ENCODE data around the gene TOPORS. TPM values are rescaled to one million over a fixed set of nuclear protein-coding genes. Genes with fewer than 3 reads are reported as not detected.

Gene TOPORS
- total RNA-seq, 6 donors from 2014 or later, result 11.2 to 25.7 (median 14.2) TPM

- H3K36me3 ChIP-seq, result peaks cover 0 to 24% (median 14%) of the 10 kb centered on the region in 4 donors
- TF ChIP-seq POLR2AphosphoS5 (IDR thresholded peaks at IDR 0.05) (no peak), POLR2A (IDR thresholded peaks at IDR 0.05) (no peak), EP300 (IDR thresholded peaks at IDR 0.05) (no peak)
- TF ChIP-seq, protein P1, sequence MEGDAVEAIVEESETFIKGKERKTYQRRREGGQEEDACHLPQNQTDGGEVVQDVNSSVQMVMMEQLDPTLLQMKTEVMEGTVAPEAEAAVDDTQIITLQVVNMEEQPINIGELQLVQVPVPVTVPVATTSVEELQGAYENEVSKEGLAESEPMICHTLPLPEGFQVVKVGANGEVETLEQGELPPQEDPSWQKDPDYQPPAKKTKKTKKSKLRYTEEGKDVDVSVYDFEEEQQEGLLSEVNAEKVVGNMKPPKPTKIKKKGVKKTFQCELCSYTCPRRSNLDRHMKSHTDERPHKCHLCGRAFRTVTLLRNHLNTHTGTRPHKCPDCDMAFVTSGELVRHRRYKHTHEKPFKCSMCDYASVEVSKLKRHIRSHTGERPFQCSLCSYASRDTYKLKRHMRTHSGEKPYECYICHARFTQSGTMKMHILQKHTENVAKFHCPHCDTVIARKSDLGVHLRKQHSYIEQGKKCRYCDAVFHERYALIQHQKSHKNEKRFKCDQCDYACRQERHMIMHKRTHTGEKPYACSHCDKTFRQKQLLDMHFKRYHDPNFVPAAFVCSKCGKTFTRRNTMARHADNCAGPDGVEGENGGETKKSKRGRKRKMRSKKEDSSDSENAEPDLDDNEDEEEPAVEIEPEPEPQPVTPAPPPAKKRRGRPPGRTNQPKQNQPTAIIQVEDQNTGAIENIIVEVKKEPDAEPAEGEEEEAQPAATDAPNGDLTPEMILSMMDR (IDR thresholded peaks at IDR 0.05), result no peak
- no peak overlapping the region for H3K4me3 ChIP-seq
- DNase-seq (no peak), ATAC-seq (ENCODE audit: low FRiP score in 2 of 2) (no peak)
- no peak overlapping the region for H3K27ac ChIP-seq
- no peaks in the 10 kb centered on the region for H3K9me3 ChIP-seq
- peaks cover 10 to 22% (median 15%) of the 10 kb centered on the region in 4 donors for H3K4me1 ChIP-seq
- 94 to 97% methylated on average over 1 of the region's 1 CpG for WGBS, 2 donors
- no peaks in the 10 kb centered on the region for H3K27me3 ChIP-seq
Observed at GRCh38 chr9:32545884-32546283, 6.5 kb downstream of the TOPORS start.

DNA sequence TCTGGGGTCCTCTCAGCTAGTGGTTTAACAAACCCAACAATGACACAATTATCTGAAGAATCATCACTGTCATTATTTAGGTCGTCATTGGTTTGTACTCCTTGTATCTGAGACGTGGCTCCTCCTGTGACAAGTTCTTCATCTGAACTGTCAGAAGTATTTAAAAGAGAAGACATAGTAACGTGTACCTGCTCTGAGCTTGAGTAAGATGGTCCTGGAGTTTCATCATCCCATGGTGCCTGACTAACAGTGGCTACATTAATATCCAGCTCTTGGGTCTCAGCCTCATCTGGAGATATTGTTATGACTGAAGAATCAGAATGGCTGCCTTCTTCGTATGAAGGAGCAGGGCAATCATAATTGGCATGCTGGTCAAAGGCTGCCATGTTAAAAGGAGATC lies 9.3 kb downstream of the TOPORS start:
- Histone ChIP-seq H3K4me1 (peaks cover 0 to 3% (median 0%) of the 10 kb centered on the region in 4 donors), H3K27ac (no peak overlapping the region), H3K27me3 (no peaks in the 10 kb centered on the region), H3K36me3 (peaks cover 0 to 31% (median 14%) of the 10 kb centered on the region in 4 donors), H3K9me3 (no peaks in the 10 kb centered on the region), H3K4me3 (no peak overlapping the region)
- DNase-seq, result no peak
- ATAC-seq (ENCODE audit: low FRiP score in 2 of 2), result no peak
- 89 to 97% methylated on average over 4 of the region's 4 CpGs for WGBS, 2 donors
- TF ChIP-seq, protein P1 (IDR thresholded peaks at IDR 0.05), result no peak

DNA sequence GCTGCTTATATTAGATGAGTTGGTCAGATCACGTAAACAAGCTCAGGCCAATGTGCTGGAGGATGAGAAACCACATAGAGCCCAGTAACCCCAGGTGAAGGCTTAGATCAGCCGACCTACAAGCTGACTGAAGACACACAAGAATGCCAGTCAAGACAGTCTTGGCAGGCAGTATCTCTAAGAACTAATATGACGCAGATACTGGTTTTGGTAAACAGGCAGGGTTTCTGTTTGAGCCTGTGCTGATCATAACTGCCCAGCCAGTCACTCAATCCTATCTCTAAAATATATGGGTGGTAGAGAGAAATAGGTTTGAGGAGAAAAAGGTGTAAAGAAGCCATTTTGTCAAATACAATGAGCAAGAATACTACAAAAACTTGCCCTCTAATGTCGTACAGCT lies 18.6 kb downstream of the TOPORS start:
- no peaks in the 10 kb centered on the region for H3K27me3 ChIP-seq
- no peak for ATAC-seq (ENCODE audit: low FRiP score in 2 of 2)
- H3K4me3 ChIP-seq, result no peak overlapping the region

DNA sequence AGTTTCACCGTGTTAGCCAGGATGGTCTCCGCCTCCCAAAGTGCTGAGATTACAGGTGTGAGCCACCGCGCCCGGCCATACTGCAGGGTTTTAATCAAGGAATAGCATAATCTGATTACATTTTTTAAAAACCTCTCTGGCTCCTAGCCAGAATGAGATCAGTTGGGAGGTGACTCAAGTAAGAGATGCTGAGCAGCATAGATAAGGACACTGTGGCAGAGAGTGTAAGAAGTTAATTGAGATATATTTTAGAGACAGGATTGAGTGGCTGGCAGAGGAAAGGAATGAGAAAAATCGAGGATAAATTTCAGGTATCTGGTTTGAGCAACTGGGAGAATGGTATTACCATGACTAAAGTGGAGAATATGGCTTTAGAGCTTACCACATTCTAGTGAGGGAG lies 19.1 kb downstream of the TOPORS start:
- Histone ChIP-seq H3K4me3 (no peak overlapping the region), H3K9me3 (no peaks in the 10 kb centered on the region), H3K27me3 (no peaks in the 10 kb centered on the region), H3K4me1 (no peaks in the 10 kb centered on the region), H3K27ac (no peak overlapping the region), H3K36me3 (no peaks in the 10 kb centered on the region)
- ATAC-seq (ENCODE audit: low FRiP score in 2 of 2), result no peak
- DNase-seq, result no peak
- 96 to 97% methylated on average over 6 of the region's 6 CpGs for WGBS, 2 donors
- TF ChIP-seq POLR2AphosphoS5 (IDR thresholded peaks at IDR 0.05), result no peak
- TF ChIP-seq EP300 (IDR thresholded peaks at IDR 0.05), result no peak
- no peak for TF ChIP-seq POLR2A (IDR thresholded peaks at IDR 0.05)
- TF ChIP-seq, protein P1 (IDR thresholded peaks at IDR 0.05), result no peak

More for the DNA sequence above, 18.6 kb downstream of the TOPORS start:
- no peaks in the 10 kb centered on the region for H3K4me1 ChIP-seq
- no peak for DNase-seq
- WGBS, 2 donors, result 92 to 97% methylated on average over 4 of the region's 4 CpGs
- no peaks in the 10 kb centered on the region for H3K9me3 ChIP-seq
- H3K27ac ChIP-seq, result no peak overlapping the region
- H3K36me3 ChIP-seq, result no peaks in the 10 kb centered on the region
- TF ChIP-seq POLR2AphosphoS5 (IDR thresholded peaks at IDR 0.05) (no peak), EP300 (IDR thresholded peaks at IDR 0.05) (no peak), POLR2A (IDR thresholded peaks at IDR 0.05) (no peak)
- TF ChIP-seq, protein P1 (IDR thresholded peaks at IDR 0.05), result no peak

DNA sequence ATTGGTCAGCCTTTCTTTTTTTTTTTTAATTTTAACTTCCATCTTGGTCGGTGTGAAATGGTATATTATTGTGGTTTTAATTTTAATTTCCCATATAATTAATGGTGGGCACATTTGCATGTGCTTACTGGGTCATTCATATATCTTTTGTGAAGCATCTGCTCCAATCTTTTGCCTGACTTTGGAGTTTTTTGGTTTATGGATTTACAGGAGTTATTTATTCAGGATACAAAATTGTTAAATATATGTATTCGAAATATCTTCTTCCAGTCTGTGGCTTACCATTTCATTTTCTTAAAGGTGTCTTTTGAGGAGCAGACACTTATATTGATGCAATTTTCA lies 25.7 kb downstream of the TOPORS start:
- DNase-seq (no peak), ATAC-seq (ENCODE audit: low FRiP score in 2 of 2) (no peak)
- peak overlapping the region; percentile 86 to 90 (median 89) for H3K27ac ChIP-seq
- peaks cover 18 to 33% (median 24%) of the 10 kb centered on the region in 4 donors for H3K4me1 ChIP-seq
- no peaks in the 10 kb centered on the region for H3K9me3 ChIP-seq
- H3K27me3 ChIP-seq, result no peaks in the 10 kb centered on the region
- no peaks in the 10 kb centered on the region for H3K36me3 ChIP-seq
- H3K4me3 ChIP-seq, result peak overlapping the region; percentile 47 to 85 (median 64)
- 10 to 14% methylated on average over 2 of the region's 2 CpGs for whole genome bisulfite sequencing, 2 donors
- TF ChIP-seq, protein P1 (IDR thresholded peaks at IDR 0.05), result no peak
- no peak for TF ChIP-seq POLR2AphosphoS5 (IDR thresholded peaks at IDR 0.05)
- no peak for TF ChIP-seq EP300 (IDR thresholded peaks at IDR 0.05)
- TF ChIP-seq POLR2A (IDR thresholded peaks at IDR 0.05), result no peak

Measured in upper lobe of left lung (tissue), 6 donors.